ENCODE data around the gene XBP1. TPM values are rescaled to one million over a fixed set of nuclear protein-coding genes. Genes with fewer than 3 reads are reported as not detected.

The XBP1 gene
- total and polyA plus RNA-seq, 2 of the 13 experiments (the other 11 are each of a cell fraction or from before 2014, with no cell fraction given) = 416 to 427 TPM

DNA sequence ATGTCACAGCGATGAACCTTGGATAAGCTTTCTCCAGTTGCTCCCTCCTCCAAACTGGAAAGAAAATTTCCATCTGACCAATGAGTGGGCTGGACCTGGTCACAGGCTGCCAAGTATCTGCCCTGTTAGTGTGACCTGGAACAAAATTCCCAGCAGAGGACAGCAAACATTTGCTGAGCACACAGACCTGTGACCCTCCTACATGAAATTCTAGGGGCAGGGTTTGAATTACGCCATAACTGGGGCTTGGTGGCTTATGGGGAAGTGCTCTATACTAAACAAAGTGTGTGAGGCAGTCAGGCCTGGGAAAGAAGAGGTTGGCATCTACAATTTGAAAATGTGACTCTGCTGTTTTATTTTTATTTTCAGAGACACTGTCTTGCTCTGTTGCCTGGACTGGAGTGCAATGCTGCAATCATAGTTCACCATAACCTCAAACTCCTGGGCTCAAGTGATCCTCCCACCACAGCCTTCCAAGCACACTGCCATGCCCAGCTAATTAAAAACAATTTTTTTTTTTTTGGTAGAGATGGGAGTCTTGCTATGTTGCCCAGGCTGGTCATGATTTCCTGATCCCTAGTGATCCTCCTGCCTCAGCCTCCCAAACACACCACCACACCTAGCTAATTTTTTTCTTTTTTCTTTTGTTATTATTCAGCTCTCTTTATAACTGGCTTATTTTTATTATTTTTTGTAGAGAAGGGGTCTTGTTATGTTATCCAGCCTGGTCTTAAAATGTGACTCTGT is 13.6 kb upstream of the XBP1 start (continued):
- TF ChIP-seq DR1 (CRISPR knock-in tag; IDR thresholded peaks at IDR 0.05) = peak; percentile 63
- TF ChIP-seq, protein P1, sequence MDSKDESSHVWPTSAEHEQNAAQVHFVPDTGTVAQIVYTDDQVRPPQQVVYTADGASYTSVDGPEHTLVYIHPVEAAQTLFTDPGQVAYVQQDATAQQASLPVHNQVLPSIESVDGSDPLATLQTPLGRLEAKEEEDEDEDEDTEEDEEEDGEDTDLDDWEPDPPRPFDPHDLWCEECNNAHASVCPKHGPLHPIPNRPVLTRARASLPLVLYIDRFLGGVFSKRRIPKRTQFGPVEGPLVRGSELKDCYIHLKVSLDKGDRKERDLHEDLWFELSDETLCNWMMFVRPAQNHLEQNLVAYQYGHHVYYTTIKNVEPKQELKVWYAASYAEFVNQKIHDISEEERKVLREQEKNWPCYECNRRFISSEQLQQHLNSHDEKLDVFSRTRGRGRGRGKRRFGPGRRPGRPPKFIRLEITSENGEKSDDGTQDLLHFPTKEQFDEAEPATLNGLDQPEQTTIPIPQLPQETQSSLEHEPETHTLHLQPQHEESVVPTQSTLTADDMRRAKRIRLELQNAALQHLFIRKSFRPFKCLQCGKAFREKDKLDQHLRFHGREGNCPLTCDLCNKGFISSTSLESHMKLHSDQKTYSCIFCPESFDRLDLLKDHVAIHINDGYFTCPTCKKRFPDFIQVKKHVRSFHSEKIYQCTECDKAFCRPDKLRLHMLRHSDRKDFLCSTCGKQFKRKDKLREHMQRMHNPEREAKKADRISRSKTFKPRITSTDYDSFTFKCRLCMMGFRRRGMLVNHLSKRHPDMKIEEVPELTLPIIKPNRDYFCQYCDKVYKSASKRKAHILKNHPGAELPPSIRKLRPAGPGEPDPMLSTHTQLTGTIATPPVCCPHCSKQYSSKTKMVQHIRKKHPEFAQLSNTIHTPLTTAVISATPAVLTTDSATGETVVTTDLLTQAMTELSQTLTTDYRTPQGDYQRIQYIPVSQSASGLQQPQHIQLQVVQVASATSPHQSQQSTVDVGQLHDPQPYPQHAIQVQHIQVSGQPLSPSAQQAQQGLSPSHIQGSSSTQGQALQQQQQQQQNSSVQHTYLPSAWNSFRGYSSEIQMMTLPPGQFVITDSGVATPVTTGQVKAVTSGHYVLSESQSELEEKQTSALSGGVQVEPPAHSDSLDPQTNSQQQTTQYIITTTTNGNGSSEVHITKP (CRISPR knock-in tag; IDR thresholded peaks at IDR 0.05; ENCODE audit: low read depth) = no peak; the same call in 1 of the 2 replicates
- TF ChIP-seq NKX3-1 (CRISPR knock-in tag; IDR thresholded peaks at IDR 0.05) = 0 out of 2 replicates have a peak, but pooled peaks have one; percentile 56
- TF ChIP-seq MXI1 (IDR thresholded peaks at IDR 0.05; ENCODE audit: borderline replicate concordance, low read depth, low read length) = peak; percentile 40; the same call in 1 of the 3 replicates
- TF ChIP-seq SPEN (CRISPR knock-in tag; IDR thresholded peaks at IDR 0.05; ENCODE audit: low read depth) = peak; percentile 86
- TF ChIP-seq ZKSCAN8 (CRISPR knock-in tag; IDR thresholded peaks at IDR 0.05; ENCODE audit: borderline replicate concordance) = 0 out of 2 replicates have a peak, but pooled peaks have one; percentile 74
- TF ChIP-seq, protein P2, sequence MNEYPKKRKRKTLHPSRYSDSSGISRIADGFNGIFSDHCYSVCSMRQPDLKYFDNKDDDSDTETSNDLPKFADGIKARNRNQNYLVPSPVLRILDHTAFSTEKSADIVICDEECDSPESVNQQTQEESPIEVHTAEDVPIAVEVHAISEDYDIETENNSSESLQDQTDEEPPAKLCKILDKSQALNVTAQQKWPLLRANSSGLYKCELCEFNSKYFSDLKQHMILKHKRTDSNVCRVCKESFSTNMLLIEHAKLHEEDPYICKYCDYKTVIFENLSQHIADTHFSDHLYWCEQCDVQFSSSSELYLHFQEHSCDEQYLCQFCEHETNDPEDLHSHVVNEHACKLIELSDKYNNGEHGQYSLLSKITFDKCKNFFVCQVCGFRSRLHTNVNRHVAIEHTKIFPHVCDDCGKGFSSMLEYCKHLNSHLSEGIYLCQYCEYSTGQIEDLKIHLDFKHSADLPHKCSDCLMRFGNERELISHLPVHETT (CRISPR knock-in tag; conservative IDR thresholded peaks at IDR 0.05) = peak; percentile 75; the same call in 1 of the 2 replicates
- TF ChIP-seq U2AF1 (optimal IDR thresholded peaks at IDR 0.05; ENCODE audit: low read depth, low read length) = no peak
- 0 out of 2 replicates have a peak, but pooled peaks have one; percentile 33 for TF ChIP-seq ZFP1 (CRISPR knock-in tag; IDR thresholded peaks at IDR 0.05)
- TF ChIP-seq, protein P3, sequence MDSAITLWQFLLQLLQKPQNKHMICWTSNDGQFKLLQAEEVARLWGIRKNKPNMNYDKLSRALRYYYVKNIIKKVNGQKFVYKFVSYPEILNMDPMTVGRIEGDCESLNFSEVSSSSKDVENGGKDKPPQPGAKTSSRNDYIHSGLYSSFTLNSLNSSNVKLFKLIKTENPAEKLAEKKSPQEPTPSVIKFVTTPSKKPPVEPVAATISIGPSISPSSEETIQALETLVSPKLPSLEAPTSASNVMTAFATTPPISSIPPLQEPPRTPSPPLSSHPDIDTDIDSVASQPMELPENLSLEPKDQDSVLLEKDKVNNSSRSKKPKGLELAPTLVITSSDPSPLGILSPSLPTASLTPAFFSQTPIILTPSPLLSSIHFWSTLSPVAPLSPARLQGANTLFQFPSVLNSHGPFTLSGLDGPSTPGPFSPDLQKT (CRISPR knock-in tag; IDR thresholded peaks at IDR 0.05; ENCODE audit: borderline replicate concordance) = no peak
- TF ChIP-seq, protein P4, sequence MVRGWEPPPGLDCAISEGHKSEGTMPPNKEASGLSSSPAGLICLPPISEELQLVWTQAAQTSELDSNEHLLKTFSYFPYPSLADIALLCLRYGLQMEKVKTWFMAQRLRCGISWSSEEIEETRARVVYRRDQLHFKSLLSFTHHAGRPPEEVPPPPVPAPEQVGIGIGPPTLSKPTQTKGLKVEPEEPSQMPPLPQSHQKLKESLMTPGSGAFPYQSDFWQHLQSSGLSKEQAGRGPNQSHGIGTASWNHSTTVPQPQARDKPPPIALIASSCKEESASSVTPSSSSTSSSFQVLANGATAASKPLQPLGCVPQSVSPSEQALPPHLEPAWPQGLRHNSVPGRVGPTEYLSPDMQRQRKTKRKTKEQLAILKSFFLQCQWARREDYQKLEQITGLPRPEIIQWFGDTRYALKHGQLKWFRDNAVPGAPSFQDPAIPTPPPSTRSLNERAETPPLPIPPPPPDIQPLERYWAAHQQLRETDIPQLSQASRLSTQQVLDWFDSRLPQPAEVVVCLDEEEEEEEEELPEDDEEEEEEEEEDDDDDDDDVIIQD (CRISPR knock-in tag; IDR thresholded peaks at IDR 0.05; ENCODE audit: low read depth) = peak; percentile 73; the same call in 1 of the 2 replicates
- peak; percentile 41; the same call in 1 of the 2 replicates for TF ChIP-seq BRD4 (CRISPR knock-in tag; IDR thresholded peaks at IDR 0.05)
- no peak for TF ChIP-seq ZNF747 (CRISPR knock-in tag; IDR thresholded peaks at IDR 0.05; ENCODE audit: borderline replicate concordance)
- TF ChIP-seq RFXANK (CRISPR knock-in tag; IDR thresholded peaks at IDR 0.05) = 0 out of 2 replicates have a peak, but pooled peaks have one; percentile 65
- no peak for TF ChIP-seq ZFP62 (CRISPR knock-in tag; IDR thresholded peaks at IDR 0.05)
- no peak for TF ChIP-seq YY1 (IDR thresholded peaks at IDR 0.05; ENCODE audit: insufficient read depth, insufficient replicate concordance, low read depth, low read length)
- TF ChIP-seq, protein P5, sequence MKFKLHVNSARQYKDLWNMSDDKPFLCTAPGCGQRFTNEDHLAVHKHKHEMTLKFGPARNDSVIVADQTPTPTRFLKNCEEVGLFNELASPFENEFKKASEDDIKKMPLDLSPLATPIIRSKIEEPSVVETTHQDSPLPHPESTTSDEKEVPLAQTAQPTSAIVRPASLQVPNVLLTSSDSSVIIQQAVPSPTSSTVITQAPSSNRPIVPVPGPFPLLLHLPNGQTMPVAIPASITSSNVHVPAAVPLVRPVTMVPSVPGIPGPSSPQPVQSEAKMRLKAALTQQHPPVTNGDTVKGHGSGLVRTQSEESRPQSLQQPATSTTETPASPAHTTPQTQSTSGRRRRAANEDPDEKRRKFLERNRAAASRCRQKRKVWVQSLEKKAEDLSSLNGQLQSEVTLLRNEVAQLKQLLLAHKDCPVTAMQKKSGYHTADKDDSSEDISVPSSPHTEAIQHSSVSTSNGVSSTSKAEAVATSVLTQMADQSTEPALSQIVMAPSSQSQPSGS (CRISPR knock-in tag; IDR thresholded peaks at IDR 0.05) = peak; percentile 69; the same call in 1 of the 2 replicates
- TF ChIP-seq ZNF703 (CRISPR knock-in tag; IDR thresholded peaks at IDR 0.05; ENCODE audit: borderline replicate concordance) = no peak
- TF ChIP-seq NCOA2 (CRISPR knock-in tag; IDR thresholded peaks at IDR 0.05) = peak; percentile 99

All from HepG2 (cell line).